ENCODE data around the gene HS6ST3.

The HS6ST3 gene

GRCh38 chr13:96858133-96858826 is 768.4 kb downstream of the HS6ST3 start:
- DNase-seq: no peak

GRCh38 chr13:96860882-96861281 is 771.0 kb downstream of the HS6ST3 start:
- DNase-seq: no peak

- no peak for DNase-seq
Measured at GRCh38 chr13:96862093-96862492, 772.2 kb downstream of the HS6ST3 start.

- no peak for DNase-seq
Measured at GRCh38 chr13:96862999-96863398, 773.1 kb downstream of the HS6ST3 start.

- DNase-seq: no peak
Measured at GRCh38 chr13:96871469-96871868, 781.6 kb downstream of the HS6ST3 start.

GRCh38 chr13:96880419-96880818 is 790.5 kb downstream of the HS6ST3 start:
- no peak for DNase-seq

All from stimulated activated CD4-positive, alpha-beta T cell treated with anti-CD3 and anti-CD28 coated beads, Interleukin-2, amount 100 ng/mL, for 24 hours (primary cell).